AG04449 (cell line): ENCODE results near the gene PTPRJ.

Source experiments
- CTCF ChIA-PET: fragments of 350-600 bp; formaldehyde crosslinking; extraction: SDS; loops from one replicate; lab custom pipeline; 2021; ENCODE audit warnings: antibody characterized with exemption; lab: Yijun Ruan, JAX
- POLR2A ChIA-PET: fragments of 400-600, 350-600 bp; formaldehyde crosslinking; extraction: SDS; loops from one replicate; lab custom pipeline; 2020; ENCODE audit warnings: antibody characterized with exemption, inconsistent platforms; lab: Yijun Ruan, JAX
- DNase-seq: peaks from one replicate; pipeline ENCODE4 v3.0.0-alpha.2; 2010; ENCODE audit warnings: low read depth, low spot score
- H3K4me3 ChIP-seq: 2 replicates; pipeline ENCODE4 v1.5.1; 2011; ENCODE audit warnings: low read depth, mild to moderate bottlenecking, control low read depth, low read length
- TF ChIP-seq, protein P1 (sequence below): IDR thresholded peaks from one replicate; pipeline ENCODE4 v1.5.1; 2011; ENCODE audit warnings: mild to moderate bottlenecking, moderate library complexity, low read length, control low read depth, inconsistent platforms; ENCODE audit not compliant: insufficient read depth; ENCODE audit errors: missing control alignments

Gene PTPRJ

DNA sequence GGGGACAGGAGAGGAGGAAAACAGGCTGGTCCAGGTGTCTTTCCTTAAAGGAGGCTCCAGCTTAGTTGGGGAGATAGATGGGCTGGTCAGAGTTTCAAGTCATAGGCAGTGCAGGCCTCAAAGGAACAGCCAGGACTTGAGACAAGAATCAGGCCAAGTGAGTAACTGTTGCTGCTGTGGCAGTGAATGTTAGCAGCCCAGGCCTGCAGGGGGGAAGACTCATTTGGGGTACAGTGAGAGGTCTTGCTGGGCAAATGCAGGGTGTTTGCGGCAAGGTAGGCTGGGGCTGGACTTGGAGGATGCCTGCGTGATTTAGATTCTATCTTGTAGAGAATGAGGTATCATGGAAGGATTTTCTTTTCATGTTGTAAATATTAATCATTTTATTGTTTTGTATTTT is 24.1 kb downstream of the PTPRJ start:
- no peak overlapping the region for H3K4me3 ChIP-seq
- TF ChIP-seq, protein P1, sequence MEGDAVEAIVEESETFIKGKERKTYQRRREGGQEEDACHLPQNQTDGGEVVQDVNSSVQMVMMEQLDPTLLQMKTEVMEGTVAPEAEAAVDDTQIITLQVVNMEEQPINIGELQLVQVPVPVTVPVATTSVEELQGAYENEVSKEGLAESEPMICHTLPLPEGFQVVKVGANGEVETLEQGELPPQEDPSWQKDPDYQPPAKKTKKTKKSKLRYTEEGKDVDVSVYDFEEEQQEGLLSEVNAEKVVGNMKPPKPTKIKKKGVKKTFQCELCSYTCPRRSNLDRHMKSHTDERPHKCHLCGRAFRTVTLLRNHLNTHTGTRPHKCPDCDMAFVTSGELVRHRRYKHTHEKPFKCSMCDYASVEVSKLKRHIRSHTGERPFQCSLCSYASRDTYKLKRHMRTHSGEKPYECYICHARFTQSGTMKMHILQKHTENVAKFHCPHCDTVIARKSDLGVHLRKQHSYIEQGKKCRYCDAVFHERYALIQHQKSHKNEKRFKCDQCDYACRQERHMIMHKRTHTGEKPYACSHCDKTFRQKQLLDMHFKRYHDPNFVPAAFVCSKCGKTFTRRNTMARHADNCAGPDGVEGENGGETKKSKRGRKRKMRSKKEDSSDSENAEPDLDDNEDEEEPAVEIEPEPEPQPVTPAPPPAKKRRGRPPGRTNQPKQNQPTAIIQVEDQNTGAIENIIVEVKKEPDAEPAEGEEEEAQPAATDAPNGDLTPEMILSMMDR: no peak
- ChIA-PET POLR2A (interaction anchor here (0.7 kb wide), 1 partner anchor 11 kb away, joined by 4 read pairs; no protein-coding TSS in a partner anchor), CTCF (no interaction called here)
- no peak for DNase-seq

- DNase-seq: no peak
- TF ChIP-seq, protein P1: no peak
- POLR2A ChIA-PET: interaction anchor here (0.5 kb wide), 1 partner anchor 811 kb away, joined by 3 read pairs; no protein-coding TSS in a partner anchor
- H3K4me3 ChIP-seq: no peak overlapping the region
- CTCF ChIA-PET: no interaction called here
Measured at GRCh38 chr11:48005136-48005535, 24.8 kb downstream of the PTPRJ start.

DNA sequence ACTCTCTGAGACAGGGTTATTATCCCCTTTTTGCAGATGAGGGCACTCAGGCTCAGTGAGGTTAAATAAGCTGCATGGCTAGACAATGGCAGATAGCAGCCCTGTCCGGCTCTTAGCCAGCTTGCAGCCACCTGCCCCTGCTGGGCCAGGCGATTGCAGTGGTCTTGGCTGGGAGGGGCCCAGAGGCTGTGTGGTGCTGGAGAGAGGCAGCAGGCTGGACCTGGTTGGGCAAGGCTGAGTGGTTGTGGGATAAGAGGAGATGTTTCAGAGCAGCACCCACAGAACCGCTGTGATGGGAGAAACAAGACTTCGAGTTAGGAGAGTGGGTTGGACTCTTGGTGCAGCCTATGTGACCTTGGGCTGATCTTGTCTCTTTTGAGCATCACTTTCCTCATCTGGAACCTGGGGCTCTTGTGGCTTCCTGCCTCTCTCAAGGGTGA is 25.5 kb downstream of the PTPRJ start:
- ChIA-PET CTCF (no interaction called here), POLR2A (interaction anchor here (1.4 kb wide), 1 partner anchor 58 kb away, joined by 5 read pairs; no protein-coding TSS in a partner anchor)
- TF ChIP-seq, protein P1: no peak
- DNase-seq: no peak
- no peak overlapping the region for H3K4me3 ChIP-seq

DNA sequence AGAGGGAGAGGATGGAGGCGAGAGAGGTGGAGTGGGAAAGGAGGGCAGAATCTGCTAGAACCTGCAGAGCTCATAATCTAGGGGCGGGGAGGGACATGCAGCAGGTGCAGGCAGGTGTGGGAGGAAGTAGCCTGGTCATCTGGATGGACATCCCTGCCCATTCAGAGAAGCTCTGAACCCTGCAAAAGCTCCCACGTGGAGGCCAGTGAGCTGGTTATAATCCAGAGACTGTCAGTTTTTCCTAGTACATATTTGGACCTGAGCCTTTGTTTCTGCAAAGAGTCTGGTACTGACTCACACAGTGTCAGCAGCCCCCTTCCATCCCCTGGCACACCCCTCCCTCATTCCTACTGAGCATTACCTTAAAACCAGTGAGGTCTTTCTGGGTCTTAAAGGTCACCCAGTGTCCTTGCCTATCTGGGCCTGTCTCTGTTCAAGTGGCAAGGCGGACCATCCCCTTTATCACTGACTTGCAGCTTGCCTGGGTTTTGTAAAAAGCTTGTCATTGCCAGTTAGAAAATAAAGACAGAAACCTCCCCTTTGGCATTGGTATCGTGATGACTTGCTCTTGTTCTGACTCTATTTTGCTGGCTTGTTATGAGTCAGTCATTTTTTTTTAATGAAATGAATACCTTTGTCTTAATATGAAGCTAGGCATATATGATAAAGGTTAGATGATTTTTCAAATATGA is 26.1 kb downstream of the PTPRJ start:
- ChIA-PET CTCF (interaction anchor here (1.2 kb wide), 1 partner anchor 52 kb away, joined by 3 read pairs; no protein-coding TSS in a partner anchor), POLR2A (interaction anchor here (1.4 kb wide), 1 partner anchor 57 kb away, joined by 5 read pairs; no protein-coding TSS in a partner anchor)
- no peak for DNase-seq
- TF ChIP-seq, protein P1: no peak
- no peak overlapping the region for H3K4me3 ChIP-seq

GRCh38 chr11:48007677-48008076 is 27.3 kb downstream of the PTPRJ start:
- ChIA-PET POLR2A (no interaction called here), CTCF (interaction anchor here (1.2 kb wide), 1 partner anchor 54 kb away, joined by 3 read pairs; no protein-coding TSS in a partner anchor)
- DNase-seq: no peak
- TF ChIP-seq, protein P1: no peak
- H3K4me3 ChIP-seq: no peak overlapping the region

DNA sequence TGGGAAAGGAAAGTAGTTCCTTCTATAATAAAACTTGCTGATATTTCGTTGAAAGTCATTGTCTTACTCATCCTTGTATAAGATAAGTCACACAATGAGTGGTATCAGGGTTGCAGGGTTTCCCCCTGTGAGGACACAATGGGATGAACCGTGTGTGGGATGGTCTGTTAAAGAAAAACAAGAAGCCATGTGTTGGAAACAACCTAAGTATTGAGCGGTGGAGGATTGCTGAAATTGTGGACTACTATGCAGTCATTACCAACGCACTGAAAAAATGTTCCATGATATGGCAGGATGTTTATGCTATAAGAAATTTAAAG is 28.6 kb downstream of the PTPRJ start:
- no peak for DNase-seq
- POLR2A ChIA-PET: no interaction called here
- CTCF ChIA-PET: no interaction called here
- TF ChIP-seq, protein P1: no peak
- H3K4me3 ChIP-seq: no peak overlapping the region
